Esophagus muscularis mucosa (tissue), 4 donors: ENCODE measurements around the gene AACS. TPM values are rescaled to one million over a fixed set of nuclear protein-coding genes. Genes with fewer than 3 reads are reported as not detected.

Experiments used
- DNase-seq: peaks from one replicate; pipeline ENCODE4 v3.0.0-alpha.2; 2017; ENCODE audit errors: extremely low spot score
- H3K27ac ChIP-seq, 4 donors: fragments of 200-600 bp; sonication (generic); replicated peaks in 1 of 4; 1 replicate in 3 of 4; 2 replicates in 1 of 4; pipeline ENCODE4 v1.5.1; 2016 to 2019; ENCODE audit warnings: mild to moderate bottlenecking in 1 of 4
- H3K27me3 ChIP-seq, 4 donors: fragments of 200-600 bp; sonication (generic); one replicate each; pipeline versions ENCODE4 v1.5.1 to v1.6.0; 2016 to 2019
- H3K36me3 ChIP-seq, 4 donors: fragments of 200-600 bp; sonication (generic); one replicate each; pipeline ENCODE4 v1.5.1; 2016 to 2019
- H3K4me1 ChIP-seq, 4 donors: fragments of 200-600 bp; sonication (generic); one replicate each; pipeline ENCODE4 v1.5.1; 2016 to 2019
- H3K4me3 ChIP-seq, 4 donors: fragments of 200-600 bp; sonication (generic); 1 replicate in 2 of 4; 2 replicates in 2 of 4; pipeline ENCODE4 v1.5.1; 2016 to 2019; ENCODE audit warnings: mild to moderate bottlenecking in 4 of 4, moderate library complexity in 1 of 4
- H3K9me3 ChIP-seq, 4 donors: fragments of 200-600 bp; sonication (generic); 1 replicate in 3 of 4; 2 replicates in 1 of 4; pipeline ENCODE4 v1.5.1; 2016 to 2019
- CTCF ChIP-seq, 3 experiments: fragments of 200-600 bp in 2 of 3; fragments of 450-650 bp in 1 of 3; sonication (generic) in 2 of 3; IDR thresholded peaks; one replicate each; pipeline ENCODE4 v1.5.1; 2017 to 2019; ENCODE audit warnings: antibody characterized with exemption in 3 of 3, mild to moderate bottlenecking in 2 of 3, moderate library complexity in 1 of 3
- EP300 ChIP-seq: sonication (generic); formaldehyde crosslinking; IDR thresholded peaks from one replicate; pipeline ENCODE4 v1.6.1; 2017; ENCODE audit warnings: antibody characterized with exemption
- POLR2A ChIP-seq: fragments of 450-650 bp; IDR thresholded peaks from one replicate; pipeline ENCODE4 v1.6.1; 2017; ENCODE audit warnings: antibody characterized with exemption, moderate library complexity, mild to moderate bottlenecking, low read depth
- POLR2AphosphoS5 ChIP-seq, 2 donors: sonication (generic); formaldehyde crosslinking; IDR thresholded peaks; one replicate each; pipeline ENCODE4 v1.6.1; 2017; ENCODE audit warnings: antibody characterized with exemption in 2 of 2
- WGBS: methylation state at CpG from one replicate; pipeline ENCODE4 v1.1.5; 2018; 5-methylcytosine and 5-hydroxymethylcytosine counted together
- intact Hi-C: fragments of 100-400 bp; cut with DNase I; formaldehyde crosslinking; loops from one replicate; pipeline ENCODE4 v1.15.1; 2023
- total RNA-seq, 4 donors: library from RNA; depleted of rRNA; stranded (reverse); fragments of >200 nt; gene quantifications; one replicate each; pipeline versions ENCODE4 v1.1.0 to v1.2.1, GENCODE V29; 2016

AACS gene
- total RNA-seq, 4 donors from 2014 or later: 10.2 to 16.7 (median 13.9) TPM

GRCh38 chr12:125113789-125114188, 48.6 kb downstream of the AACS start:
- no peaks in the 10 kb centered on the region for H3K9me3 ChIP-seq
- DNase-seq: no peak
- H3K4me3 ChIP-seq: no peak overlapping the region
- WGBS: 81% methylated on average over 8 of the region's 9 CpGs
- H3K27ac ChIP-seq: no peak overlapping the region
- no peaks in the 10 kb centered on the region for H3K27me3 ChIP-seq
- H3K4me1 ChIP-seq: peaks cover 0 to 6% (median 0%) of the 10 kb centered on the region in 4 donors
- H3K36me3 ChIP-seq: peaks cover 17 to 91% (median 49%) of the 10 kb centered on the region in 4 donors
- no peak for TF ChIP-seq POLR2AphosphoS5 (IDR thresholded peaks at IDR 0.05)
- intact Hi-C loops: no loop called here

GRCh38 chr12:125114365-125115141, 49.3 kb downstream of the AACS start:
- H3K9me3 ChIP-seq: no peaks in the 10 kb centered on the region
- no peak overlapping the region for H3K27ac ChIP-seq
- no peak for DNase-seq
- no peak for TF ChIP-seq EP300
- no peak for TF ChIP-seq POLR2A
- TF ChIP-seq CTCF (IDR thresholded peaks at IDR 0.05): no peak
- no peak for TF ChIP-seq POLR2AphosphoS5 (IDR thresholded peaks at IDR 0.05)
- H3K4me1 ChIP-seq: peaks cover 0 to 6% (median 0%) of the 10 kb centered on the region in 4 donors
- H3K27me3 ChIP-seq: no peaks in the 10 kb centered on the region
- no peak overlapping the region for H3K4me3 ChIP-seq
- intact Hi-C loops: no loop called here
- WGBS: 99% methylated on average over 12 of the region's 40 CpGs
- H3K36me3 ChIP-seq: peaks cover 16 to 91% (median 47%) of the 10 kb centered on the region in 4 donors

GRCh38 chr12:125120566-125120965, 55.3 kb downstream of the AACS start:
- 94% methylated on average over 12 of the region's 12 CpGs for WGBS

GRCh38 chr12:125121106-125121505, 55.9 kb downstream of the AACS start:
- 95% methylated on average over 11 of the region's 14 CpGs for WGBS
- H3K27me3 ChIP-seq: no peaks in the 10 kb centered on the region
- no peak overlapping the region for H3K27ac ChIP-seq
- no peak overlapping the region for H3K4me3 ChIP-seq
- DNase-seq: no peak
- TF ChIP-seq POLR2A: no peak
- intact Hi-C loops: no loop called here
- no peaks in the 10 kb centered on the region for H3K9me3 ChIP-seq
- H3K4me1 ChIP-seq: no peaks in the 10 kb centered on the region
- H3K36me3 ChIP-seq: peaks cover 11 to 82% (median 25%) of the 10 kb centered on the region in 4 donors

More at GRCh38 chr12:125120566-125120965, 55.3 kb downstream of the AACS start:
- TF ChIP-seq CTCF (IDR thresholded peaks at IDR 0.05) (no peak), POLR2A (no peak), POLR2AphosphoS5 (IDR thresholded peaks at IDR 0.05) (no peak), EP300 (no peak)
- H3K27ac ChIP-seq: no peak overlapping the region
- intact Hi-C loops: no loop called here
- H3K36me3 ChIP-seq: peaks cover 11 to 83% (median 26%) of the 10 kb centered on the region in 4 donors
- no peak overlapping the region for H3K4me3 ChIP-seq
- no peaks in the 10 kb centered on the region for H3K9me3 ChIP-seq
- H3K4me1 ChIP-seq: no peaks in the 10 kb centered on the region
- no peak for DNase-seq
- no peaks in the 10 kb centered on the region for H3K27me3 ChIP-seq

- Histone ChIP-seq H3K4me3 (no peak overlapping the region), H3K4me1 (no peaks in the 10 kb centered on the region), H3K27me3 (no peaks in the 10 kb centered on the region), H3K27ac (no peak overlapping the region), H3K36me3 (peaks cover 11 to 80% (median 27%) of the 10 kb centered on the region in 4 donors), H3K9me3 (no peaks in the 10 kb centered on the region)
- 95% methylated on average over 4 of the region's 14 CpGs for WGBS
- intact Hi-C loops: no loop called here
- TF ChIP-seq POLR2A (no peak), CTCF (IDR thresholded peaks at IDR 0.05) (no peak), POLR2AphosphoS5 (IDR thresholded peaks at IDR 0.05) (no peak), EP300 (no peak)
- DNase-seq: no peak
Measured at GRCh38 chr12:125122668-125123067, 57.4 kb downstream of the AACS start.
